ENCODE data around the gene XYLT1.

Gene XYLT1

DNA sequence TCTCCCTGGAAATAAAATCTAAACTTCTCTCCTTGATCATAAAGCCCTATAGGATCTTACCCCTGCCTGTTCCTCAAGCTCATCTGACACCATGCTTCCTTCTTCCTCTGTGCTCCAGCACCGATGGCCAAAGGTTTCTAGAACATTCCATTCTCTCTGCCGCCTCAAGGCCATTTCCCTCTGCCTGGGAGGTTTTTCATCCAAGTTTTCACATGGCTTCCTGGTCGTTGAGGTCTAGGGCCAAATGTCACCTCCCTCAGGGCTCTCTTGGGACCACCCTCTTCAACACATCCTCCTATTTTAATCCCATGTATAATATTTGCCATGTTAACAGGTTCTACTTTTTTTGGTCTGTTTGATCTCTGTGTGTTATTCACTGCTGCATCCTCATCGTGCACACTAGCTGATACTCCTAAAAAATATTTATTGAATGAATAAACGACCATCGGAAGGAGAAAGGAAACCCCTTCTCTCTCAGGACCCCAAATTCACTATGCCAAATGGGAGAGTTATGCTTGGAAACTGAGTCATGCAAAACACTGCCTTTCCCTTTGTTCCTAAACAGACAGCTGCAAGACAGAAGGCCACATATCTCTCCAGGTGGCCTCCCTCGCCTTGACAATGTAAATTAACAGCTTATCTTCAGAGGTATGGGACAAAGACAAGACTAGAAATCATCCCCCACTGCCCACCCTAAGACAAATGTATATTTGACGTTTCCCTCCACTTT is 78.5 kb downstream of the XYLT1 start:
- no peaks in the 10 kb centered on the region for H3K9me3 ChIP-seq (ENCODE audit: control insufficient read depth, insufficient read depth, low read depth, low read length)
- H3K36me3 ChIP-seq (ENCODE audit: control insufficient read depth in 2 of 2, insufficient read depth in 1 of 2, low read length in 2 of 2): no peaks in the 10 kb centered on the region
- TF ChIP-seq HOXC10 (CRISPR knock-in tag; IDR thresholded peaks at IDR 0.05) (no peak), ZNF747 (tag by site-specific recombination; IDR thresholded peaks at IDR 0.05) (no peak), CTCF (tag by site-specific recombination; IDR thresholded peaks at IDR 0.05) (no peak), ZNF654 (tag by site-specific recombination; IDR thresholded peaks at IDR 0.05; ENCODE audit: low read depth) (no peak)
- ChIA-PET POLR2A (no interaction called here), CTCF (no interaction called here)
- no peak overlapping the region for H3K27ac ChIP-seq (ENCODE audit: extremely low read depth, low read depth, low read length)
- no peak overlapping the region for H3K4me3 ChIP-seq (ENCODE audit: low read depth, low read length)
- peaks cover 7% of the 10 kb centered on the region for H3K4me1 ChIP-seq (ENCODE audit: control insufficient read depth, insufficient read depth, low read length)

DNA sequence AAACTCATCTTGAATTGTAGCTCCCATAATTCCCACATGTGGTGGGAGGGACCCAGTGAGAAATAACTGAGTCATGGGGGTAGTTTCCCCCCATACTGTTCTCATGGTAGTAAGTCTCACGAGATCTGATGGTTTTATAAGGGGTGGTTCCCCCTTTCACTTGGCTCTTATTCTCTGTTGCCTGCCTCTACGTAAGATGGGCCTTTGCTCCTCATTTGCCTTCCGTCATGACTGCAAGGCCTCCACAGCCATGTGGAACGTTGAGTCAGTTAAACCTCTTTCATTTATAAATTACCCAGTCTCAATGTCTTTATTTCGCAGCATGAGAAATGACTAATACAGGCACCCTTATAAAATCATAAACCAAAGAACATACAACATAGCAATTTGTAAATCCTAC is 79.0 kb downstream of the XYLT1 start:
- Histone ChIP-seq H3K9me3 (ENCODE audit: control insufficient read depth, insufficient read depth, low read depth, low read length) (no peaks in the 10 kb centered on the region), H3K4me3 (ENCODE audit: low read depth, low read length) (no peak overlapping the region), H3K36me3 (ENCODE audit: control insufficient read depth in 2 of 2, insufficient read depth in 1 of 2, low read length in 2 of 2) (no peaks in the 10 kb centered on the region), H3K4me1 (ENCODE audit: control insufficient read depth, insufficient read depth, low read length) (peaks cover under 1% of the 10 kb centered on the region; the same call in 1 of the 2 replicates), H3K27ac (ENCODE audit: extremely low read depth, low read depth, low read length) (no peak overlapping the region)
- ChIA-PET CTCF (no interaction called here), POLR2A (no interaction called here)
- TF ChIP-seq MEIS1 (CRISPR knock-in tag; IDR thresholded peaks at IDR 0.05; ENCODE audit: borderline replicate concordance): no peak
- no peak for TF ChIP-seq ZNF623 (tag by site-specific recombination; IDR thresholded peaks at IDR 0.05)

- POLR2A ChIA-PET: no interaction called here
- no peaks in the 10 kb centered on the region for H3K9me3 ChIP-seq (ENCODE audit: control insufficient read depth, insufficient read depth, low read depth, low read length)
- CTCF ChIA-PET: no interaction called here
These were observed 81.4 kb downstream of the XYLT1 start for GRCh38 chr16:17389384-17389783.

DNA sequence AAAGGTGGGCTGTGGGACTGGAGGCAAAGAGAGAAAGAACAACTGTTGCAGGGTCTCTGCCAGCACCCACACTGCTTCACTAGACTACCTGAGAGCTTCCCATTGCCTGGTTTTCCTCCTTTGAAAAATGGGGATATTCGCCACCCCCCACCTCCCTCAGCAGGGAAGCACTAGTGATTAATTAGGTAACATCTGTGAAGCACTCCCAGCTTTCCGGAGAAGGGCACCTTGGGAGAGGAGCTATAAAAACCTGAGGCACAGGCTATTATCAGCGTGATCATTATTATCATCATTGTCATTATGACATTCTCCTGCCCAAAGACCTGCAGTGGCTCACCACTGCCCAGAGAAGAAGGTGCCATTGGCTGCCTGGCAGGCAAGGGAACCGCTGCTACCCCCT is 83.5 kb downstream of the XYLT1 start:
- no peak overlapping the region for H3K27ac ChIP-seq (ENCODE audit: extremely low read depth, low read depth, low read length)
- no peak overlapping the region for H3K4me3 ChIP-seq (ENCODE audit: low read depth, low read length)
- no peaks in the 10 kb centered on the region for H3K4me1 ChIP-seq (ENCODE audit: control insufficient read depth, insufficient read depth, low read length)
- CTCF ChIA-PET: interaction anchor here (0.7 kb wide), 1 partner anchor 525 kb away, joined by 3 read pairs; no protein-coding TSS in a partner anchor
- H3K9me3 ChIP-seq (ENCODE audit: control insufficient read depth, insufficient read depth, low read depth, low read length): no peaks in the 10 kb centered on the region
- no peak for TF ChIP-seq ZBTB1 (tag by site-specific recombination; IDR thresholded peaks at IDR 0.05)
- no peak for TF ChIP-seq ZNF555 (tag by site-specific recombination; conservative IDR thresholded peaks at IDR 0.05)
- TF ChIP-seq SETDB1 (IDR thresholded peaks at IDR 0.05; ENCODE audit: insufficient read length, low read length): no peak
- TF ChIP-seq ZNF174 (tag by site-specific recombination; IDR thresholded peaks at IDR 0.05): no peak
- TF ChIP-seq ZNF18 (tag by site-specific recombination; IDR thresholded peaks at IDR 0.05): no peak
- no peak for TF ChIP-seq ZNF184 (tag by site-specific recombination; IDR thresholded peaks at IDR 0.05)
- TF ChIP-seq GFI1B (tag by site-specific recombination; IDR thresholded peaks at IDR 0.05): no peak
- no peak for TF ChIP-seq PRDM1 (tag by site-specific recombination; IDR thresholded peaks at IDR 0.05)
- TF ChIP-seq YY1 (tag by site-specific recombination; IDR thresholded peaks at IDR 0.05): no peak
- TF ChIP-seq KLF8 (tag by site-specific recombination; IDR thresholded peaks at IDR 0.05): no peak
- TF ChIP-seq, protein P1, sequence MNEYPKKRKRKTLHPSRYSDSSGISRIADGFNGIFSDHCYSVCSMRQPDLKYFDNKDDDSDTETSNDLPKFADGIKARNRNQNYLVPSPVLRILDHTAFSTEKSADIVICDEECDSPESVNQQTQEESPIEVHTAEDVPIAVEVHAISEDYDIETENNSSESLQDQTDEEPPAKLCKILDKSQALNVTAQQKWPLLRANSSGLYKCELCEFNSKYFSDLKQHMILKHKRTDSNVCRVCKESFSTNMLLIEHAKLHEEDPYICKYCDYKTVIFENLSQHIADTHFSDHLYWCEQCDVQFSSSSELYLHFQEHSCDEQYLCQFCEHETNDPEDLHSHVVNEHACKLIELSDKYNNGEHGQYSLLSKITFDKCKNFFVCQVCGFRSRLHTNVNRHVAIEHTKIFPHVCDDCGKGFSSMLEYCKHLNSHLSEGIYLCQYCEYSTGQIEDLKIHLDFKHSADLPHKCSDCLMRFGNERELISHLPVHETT (tag by site-specific recombination; IDR thresholded peaks at IDR 0.05): no peak
- TF ChIP-seq ZNF488 (tag by site-specific recombination; IDR thresholded peaks at IDR 0.05): no peak
- TF ChIP-seq KLF1 (tag by site-specific recombination; IDR thresholded peaks at IDR 0.05): no peak
- no peak for TF ChIP-seq GLI4 (tag by site-specific recombination; IDR thresholded peaks at IDR 0.05)
- POLR2A ChIA-PET: no interaction called here
- no peaks in the 10 kb centered on the region for H3K36me3 ChIP-seq (ENCODE audit: control insufficient read depth in 2 of 2, insufficient read depth in 1 of 2, low read length in 2 of 2)

More at GRCh38 chr16:17389384-17389783, 81.4 kb downstream of the XYLT1 start:
- Histone ChIP-seq H3K27ac (ENCODE audit: extremely low read depth, low read depth, low read length) (no peak overlapping the region), H3K36me3 (ENCODE audit: control insufficient read depth in 2 of 2, insufficient read depth in 1 of 2, low read length in 2 of 2) (no peaks in the 10 kb centered on the region), H3K4me3 (ENCODE audit: low read depth, low read length) (no peak overlapping the region), H3K4me1 (ENCODE audit: control insufficient read depth, insufficient read depth, low read length) (no peaks in the 10 kb centered on the region)
- TF ChIP-seq ZNF221 (tag by site-specific recombination; IDR thresholded peaks at IDR 0.05; ENCODE audit: borderline replicate concordance) (no peak), ZNF140 (tag by site-specific recombination; IDR thresholded peaks at IDR 0.05) (no peak), ZNF266 (tag by site-specific recombination; IDR thresholded peaks at IDR 0.05; ENCODE audit: low read depth) (no peak)

Measured in HEK293 (cell line).